ENCODE measurements around the gene DOCK1.

DNA sequence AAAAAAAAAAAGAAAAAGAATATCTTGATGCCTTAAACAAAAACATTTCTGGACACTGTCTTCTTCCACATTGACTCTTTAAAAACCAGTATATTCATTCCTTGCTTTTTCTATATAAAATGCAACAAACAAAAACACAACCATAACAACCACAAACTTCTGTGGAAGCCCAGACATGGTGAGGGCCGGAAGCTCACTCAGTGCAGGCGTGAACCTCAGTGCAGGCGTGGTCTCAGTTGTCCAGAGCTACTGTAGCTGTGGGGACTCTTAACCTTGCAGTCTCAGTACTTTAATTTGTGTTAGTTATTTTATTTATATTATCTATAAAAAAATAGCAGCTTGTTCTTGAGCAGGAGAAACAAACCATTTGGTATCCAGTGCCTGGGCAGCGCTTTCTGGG lies 131.8 kb downstream of the DOCK1 start:
- TF ChIP-seq CTCF (conservative IDR thresholded peaks at IDR 0.05) (no peak), ZFX (IDR thresholded peaks at IDR 0.05) (no peak)

Measured in C4-2B (cell line).